Spleen (tissue), 7 donors: Measurements from ENCODE around the gene AGPAT3.

Experiments
- CTCF ChIP-seq, 11 experiments: fragments of 200-600 bp in 7 of 11; fragments of 450-650 bp in 4 of 11; sonication (generic) in 4 of 11; IDR thresholded peaks in 8 of 11; conservative IDR thresholded peaks in 3 of 11; 1 replicate in 7 of 11; 2 replicates in 4 of 11; pipeline versions ENCODE4 v1.4.0 to v1.8.0; 2016 to 2021; ENCODE audit warnings: antibody characterized with exemption in 11 of 11, inconsistent platforms in 4 of 11, mild to moderate bottlenecking in 1 of 11
- POLR2A ChIP-seq, 3 donors: fragments of 450-650 bp; IDR thresholded peaks; one replicate each; pipeline ENCODE4 v1.5.1; 2017; ENCODE audit warnings: antibody characterized with exemption in 3 of 3, mild to moderate bottlenecking in 1 of 3
- donor health status: DM: no; HTN: no; CAD: no; lungs with moderate emphysema.
- donor health status: DM: no; HTN: no; CAD: no.
- donor health status: DM: no; HTN: no; CAD: no.

GRCh38 chr21:43981151-43981870, 116.3 kb downstream of the AGPAT3 start:
- TF ChIP-seq POLR2A (IDR thresholded peaks at IDR 0.05) (no peak), CTCF (IDR thresholded peaks at IDR 0.05 in 8 of 11, conservative IDR thresholded peaks at IDR 0.05 in 3 of 11) (no peak)
